ENCODE results near the gene RHNO1.

Gene RHNO1

DNA sequence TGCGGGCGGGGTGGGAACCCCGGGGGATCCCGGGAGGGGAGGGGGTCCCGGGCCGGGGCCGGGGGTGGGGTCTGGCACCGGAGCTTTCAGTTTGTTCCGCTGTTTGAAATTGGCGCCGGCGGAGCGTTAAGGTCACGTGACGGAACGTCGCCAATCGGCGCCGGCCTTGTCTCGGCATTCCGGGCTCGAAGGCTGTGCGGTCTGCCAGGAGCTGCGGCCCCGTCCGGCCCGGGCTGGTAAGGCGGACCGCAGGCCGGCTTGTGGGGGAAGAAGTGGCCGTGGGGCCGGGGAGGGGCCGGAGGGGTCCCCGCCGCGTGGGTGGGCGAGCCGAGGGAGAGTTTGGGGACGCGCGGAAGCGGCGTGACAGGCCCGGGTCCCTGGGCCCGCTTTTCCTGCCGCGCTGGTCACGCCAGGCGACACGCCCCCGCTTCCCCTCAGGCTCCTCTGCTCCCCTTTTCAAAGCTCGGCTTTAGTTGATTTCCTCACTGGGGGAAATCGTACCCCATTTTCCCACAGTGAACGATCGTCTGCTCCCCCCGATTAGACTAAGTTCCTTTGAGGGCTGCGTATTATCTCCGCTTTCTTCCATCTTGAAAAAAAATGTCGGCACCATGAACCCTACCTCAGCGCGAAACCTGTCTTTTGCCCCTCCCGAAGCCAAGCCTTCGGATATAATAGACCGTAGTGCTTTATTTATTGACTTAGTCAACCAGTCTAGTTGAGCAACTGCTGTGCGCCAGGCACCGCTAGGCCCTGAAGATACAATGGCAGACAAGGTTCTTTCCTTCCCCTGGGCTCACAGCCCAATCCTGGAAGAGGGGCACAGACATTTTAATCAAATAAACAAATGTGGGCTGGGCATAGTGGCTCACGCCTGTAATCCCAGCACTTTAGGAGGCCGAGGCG is at the start of gene RHNO1, which contains the start of gene FOXM1:
RHNO1 (plus strand) TSS at position 177 of the 906 bp plus-strand sequence. CDS start 8,144 bp downstream, outside the sequence.
FOXM1 (minus strand) TSS at position 128 of the 906 bp plus-strand sequence. CDS start 2,696 bp downstream, outside the sequence.
- DNase-seq: peak; percentile 69 to 80 (median 76)

GRCh38 chr12:2829275-2829674 is 47.7 kb upstream of the RHNO1 start:
- DNase-seq: no peak

DNA sequence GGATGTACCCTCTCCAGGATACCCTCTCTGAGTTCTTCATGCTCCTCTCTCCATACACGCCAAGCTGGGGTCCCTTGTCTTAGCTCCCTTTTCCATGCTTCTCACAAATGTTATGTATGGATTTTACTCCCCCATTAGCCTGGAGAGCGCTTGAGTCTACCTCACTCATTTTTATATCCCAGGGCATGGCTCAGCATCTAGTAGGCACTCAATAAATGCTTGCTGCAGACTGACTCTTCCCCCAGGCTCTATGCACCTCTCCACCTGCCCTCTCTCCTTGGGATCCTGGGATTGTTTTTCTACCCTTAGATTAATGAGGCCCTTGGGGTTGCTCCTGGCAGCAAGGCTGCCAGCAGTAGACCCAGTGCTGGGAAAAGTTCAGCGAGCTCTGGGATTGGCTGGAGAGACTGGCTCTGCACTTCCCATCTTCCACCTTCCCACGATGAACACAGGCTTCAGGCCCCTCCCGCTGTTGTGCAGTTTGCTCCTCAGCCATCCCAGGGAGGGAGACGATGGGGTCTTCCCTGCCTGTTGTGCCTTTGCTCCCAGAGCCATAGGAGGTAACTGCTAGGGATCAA is 44.4 kb upstream of the RHNO1 start:
- no peak for DNase-seq

GRCh38 chr12:2833327-2833726 is 43.7 kb upstream of the RHNO1 start:
- no peak for DNase-seq

DNA sequence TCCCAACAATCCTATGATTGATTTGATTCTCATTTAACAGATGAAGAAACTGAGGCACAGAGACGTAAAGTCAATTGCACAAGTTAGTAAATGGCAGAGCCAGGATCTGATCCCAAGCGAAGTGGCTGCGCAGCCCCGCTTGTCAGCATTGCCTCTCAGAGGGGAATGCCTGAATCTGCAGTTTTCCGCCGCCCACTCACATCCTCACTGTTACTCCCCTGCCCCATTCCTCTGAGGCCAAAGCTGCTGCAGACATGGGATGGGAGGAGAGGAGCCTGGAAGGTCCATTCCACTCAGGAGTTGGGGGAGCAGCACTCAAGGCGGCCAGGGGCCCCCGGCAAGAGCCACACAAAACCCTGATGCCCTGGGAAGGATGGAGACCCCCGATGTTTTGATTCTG is 43.2 kb upstream of the RHNO1 start:
- no peak for DNase-seq

- no peak for DNase-seq
Observed at GRCh38 chr12:2834581-2835491, 42.2 kb upstream of the RHNO1 start, which contains the start of gene NRIP2. TSS of gene NRIP2 (minus strand) at chr12:2835035. CDS start at chr12:2834983, 52 bp downstream.

DNA sequence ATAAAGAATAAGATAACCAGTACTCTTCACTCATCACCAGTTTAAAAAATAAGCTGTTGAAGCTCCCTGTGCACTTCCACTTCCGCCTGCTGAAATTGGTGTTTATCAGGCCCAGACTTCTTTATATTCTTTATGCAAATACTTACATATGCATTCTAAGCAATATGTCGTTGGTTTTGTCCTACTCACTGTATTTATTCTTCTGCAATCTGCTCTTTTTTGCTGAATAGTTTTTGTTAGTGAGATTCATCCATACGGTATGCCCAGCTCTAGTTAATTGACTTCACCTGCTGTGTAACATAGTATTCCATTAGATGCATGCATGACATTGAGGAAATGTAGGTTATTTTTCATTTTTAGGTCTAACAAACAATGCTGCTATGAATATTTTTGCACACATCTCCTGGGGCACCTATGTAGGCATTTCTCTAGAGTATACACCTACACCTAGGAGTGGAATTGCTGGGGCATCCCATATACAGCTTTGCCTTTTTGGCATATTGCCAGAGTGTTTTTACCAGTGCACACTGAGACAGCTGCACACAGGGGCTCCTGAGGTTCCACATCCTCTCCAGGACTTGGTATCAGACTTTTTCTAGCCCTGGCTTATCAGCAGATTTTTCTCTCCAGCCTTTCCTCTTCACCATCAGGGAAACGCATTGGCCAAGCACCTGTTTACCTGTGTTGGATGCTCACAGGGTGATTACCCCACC is 41.2 kb upstream of the RHNO1 start:
- no peak for DNase-seq

DNA sequence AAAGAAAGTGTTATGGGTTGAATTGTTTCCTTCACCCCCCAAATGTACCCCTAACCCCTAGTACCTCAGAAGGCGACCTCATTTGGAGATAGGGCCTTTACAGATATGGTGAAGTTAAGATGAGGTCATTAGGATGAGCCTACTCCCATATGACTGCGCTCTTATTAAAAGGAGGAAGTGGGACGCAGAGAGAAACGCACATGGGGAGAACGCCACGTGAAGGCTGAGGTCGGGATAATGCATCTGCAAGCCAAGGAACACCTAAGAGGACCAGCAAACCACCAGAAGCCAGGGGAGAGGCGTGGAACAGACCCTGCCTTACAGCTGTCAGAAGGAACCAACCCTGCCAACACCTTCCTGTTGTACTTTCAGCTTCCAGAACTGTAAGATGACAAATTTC is 40.4 kb upstream of the RHNO1 start:
- no peak for DNase-seq

- no peak for DNase-seq
Observed at GRCh38 chr12:2841056-2841650, 35.9 kb upstream of the RHNO1 start.

DNA sequence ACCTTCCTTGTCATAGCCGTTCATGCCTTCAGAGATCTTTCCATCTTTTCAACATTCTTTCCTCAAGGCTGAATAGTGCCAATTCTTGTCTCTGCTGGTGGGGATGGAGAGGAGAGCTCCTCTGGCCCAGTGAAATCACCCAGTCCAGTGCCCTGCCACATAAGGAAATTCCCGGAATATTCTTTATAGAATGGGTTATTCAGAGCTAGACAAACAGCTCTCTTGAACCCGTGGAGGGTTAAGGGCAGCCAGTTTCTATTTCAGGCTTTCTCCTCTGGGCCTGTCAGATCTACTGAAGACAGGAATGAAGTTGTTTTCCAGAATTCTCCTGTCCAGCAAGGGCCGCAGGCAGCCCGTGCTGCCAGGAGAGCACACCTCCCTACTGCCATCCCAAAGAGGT is 34.1 kb upstream of the RHNO1 start:
- no peak for DNase-seq

DNA sequence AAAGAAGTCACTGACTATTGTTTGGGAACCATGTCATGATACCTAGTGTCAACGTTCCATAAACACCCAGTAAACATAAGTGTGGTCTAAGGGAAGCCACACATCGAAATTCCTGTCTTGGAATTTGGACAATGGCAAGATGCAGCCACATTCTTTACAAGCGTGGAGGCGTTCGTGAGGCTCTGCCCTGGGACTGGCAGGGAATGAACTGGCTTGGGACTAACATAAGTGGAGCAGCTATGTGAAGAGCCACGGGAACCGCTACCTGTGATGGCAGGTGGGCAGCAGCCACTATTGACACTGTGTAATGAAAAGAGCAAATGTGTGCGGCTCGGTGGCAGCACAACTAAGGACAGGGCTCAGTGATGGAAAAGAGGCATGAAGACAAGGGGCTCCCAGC is 32.2 kb upstream of the RHNO1 start:
- no peak for DNase-seq

GRCh38 chr12:2845280-2845679 is 31.7 kb upstream of the RHNO1 start:
- no peak for DNase-seq

DNA sequence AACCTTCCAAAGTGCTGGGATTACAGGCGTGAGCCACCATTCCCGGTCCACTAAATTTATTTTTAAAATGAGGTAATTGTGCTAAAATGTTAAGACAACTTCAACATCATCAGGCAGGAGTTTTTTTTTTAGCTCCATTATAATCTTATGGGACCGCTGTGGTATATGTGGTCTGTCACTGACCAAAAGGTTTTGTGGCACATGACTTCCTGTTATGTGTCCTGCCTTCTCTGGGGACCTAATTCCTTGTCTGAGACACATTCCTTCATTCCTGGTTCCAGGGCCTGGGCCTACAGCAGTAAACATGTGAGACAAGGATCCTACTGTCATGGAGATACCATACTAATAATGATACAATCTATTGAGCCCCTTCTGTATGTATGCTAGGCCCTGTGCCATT is 25.1 kb upstream of the RHNO1 start:
- DNase-seq: no peak

DNA sequence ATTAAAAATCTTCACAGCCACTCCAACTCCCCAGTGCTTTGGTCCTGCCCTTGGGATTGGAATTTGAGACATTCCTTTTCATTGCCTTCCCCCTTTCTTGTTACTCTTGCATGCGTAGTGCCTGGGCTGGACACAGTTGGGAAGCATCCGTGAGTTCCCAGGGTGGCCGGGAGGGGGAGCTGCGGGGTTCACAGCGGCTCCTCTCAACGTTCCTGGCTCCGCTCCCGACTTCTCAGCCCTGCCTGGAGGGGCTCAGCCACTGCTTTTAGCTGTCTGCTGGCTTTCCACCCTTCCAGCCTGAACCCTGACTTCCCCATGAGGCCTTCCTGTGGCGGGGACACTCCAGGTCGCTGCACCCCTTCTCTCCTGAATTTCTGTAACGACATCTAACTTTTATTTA is 23.4 kb upstream of the RHNO1 start:
- peak in 3 of 4 experiments; percentile 5 to 24 (median 9) for DNase-seq

- no peak for DNase-seq
Observed at GRCh38 chr12:2854669-2855453, 22.2 kb upstream of the RHNO1 start.

- DNase-seq: no peak
Observed at GRCh38 chr12:2855546-2855945, 21.5 kb upstream of the RHNO1 start.

DNA sequence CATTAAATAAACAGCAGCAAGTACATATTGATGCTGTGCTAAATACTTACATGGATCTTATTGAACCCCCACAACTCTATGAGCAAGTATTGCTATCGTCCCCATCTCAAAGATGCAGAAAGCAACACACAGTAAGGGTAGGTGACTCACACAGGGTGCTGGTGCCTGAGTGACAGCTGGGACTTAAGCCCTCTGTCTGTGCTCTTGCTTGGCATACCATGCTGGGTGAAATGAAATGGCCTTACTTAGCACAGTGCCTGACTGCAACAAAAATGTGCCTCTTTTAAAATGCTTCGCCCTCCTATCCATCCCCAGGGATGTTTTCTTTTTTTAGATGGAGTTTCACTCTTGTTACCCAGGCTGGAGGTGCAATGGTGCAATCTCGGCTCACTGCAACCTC is 21.0 kb upstream of the RHNO1 start:
- DNase-seq: no peak

- no peak for DNase-seq
Observed at GRCh38 chr12:2857021-2857431, 20.0 kb upstream of the RHNO1 start, which contains the start of gene TEX52. TSS of gene TEX52 (minus strand) at chr12:2857039. CDS start at chr12:2857026, 13 bp downstream.

- DNase-seq: no peak
Observed at GRCh38 chr12:2857576-2857975, 19.4 kb upstream of the RHNO1 start.

DNA sequence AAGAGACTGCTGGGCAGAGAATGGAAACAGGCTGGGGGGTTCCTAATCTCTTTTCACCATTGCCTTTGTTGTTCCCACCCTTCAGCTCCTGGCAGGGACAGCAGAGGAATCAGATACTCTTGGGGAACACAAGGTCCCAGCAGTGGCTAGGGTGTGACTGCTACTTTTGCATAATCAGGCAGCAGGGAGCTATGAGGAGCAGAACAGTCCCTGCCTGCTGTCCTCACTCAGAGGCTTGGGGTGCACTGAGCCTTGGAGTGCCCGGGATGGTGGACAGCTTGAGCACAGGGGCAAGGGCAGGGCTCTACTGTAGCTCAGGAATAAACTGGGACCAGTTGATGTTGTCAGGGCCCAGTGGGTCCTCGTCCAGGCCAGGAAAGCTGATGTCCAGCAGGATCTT is 18.7 kb upstream of the RHNO1 start:
- no peak for DNase-seq

GRCh38 chr12:2858944-2859421 is 18.0 kb upstream of the RHNO1 start:
- DNase-seq: no peak
